ENCODE data around the gene MAP9. TPM values are rescaled to one million over a fixed set of nuclear protein-coding genes. Genes with fewer than 3 reads are reported as not detected.
A peak's percentile ranks its signal among the peaks of the same experiment; 100 is the strongest.
"Not testable (repeated sequence)": the region's sequence is repeated elsewhere in the genome, so short reads cannot be mapped to it uniquely, and the experiment has no call there.

Gene MAP9
- total and polyA plus RNA-seq, 8 donors: 2.7 to 10.1 (median 6.2) TPM

DNA sequence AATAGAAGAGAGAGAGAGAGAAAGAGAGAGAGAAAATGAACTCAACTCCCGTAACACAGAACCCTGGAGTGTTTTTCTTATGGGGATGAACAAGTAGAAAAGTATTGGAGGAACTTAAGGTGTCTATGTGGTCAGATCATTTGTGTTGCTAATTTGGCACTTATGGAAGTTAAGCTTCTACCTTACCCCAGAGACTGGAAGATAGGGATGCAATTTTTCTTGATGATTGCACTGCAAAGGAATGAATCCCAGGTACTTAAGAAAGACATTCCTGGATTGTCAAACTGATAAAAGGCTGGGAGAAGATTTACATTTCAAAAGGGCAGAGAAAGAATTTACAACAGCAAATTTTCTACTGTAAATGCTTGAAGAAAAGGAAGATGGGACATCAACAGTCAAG lies 57.2 kb downstream of the MAP9 start:
- TF ChIP-seq, protein P1, sequence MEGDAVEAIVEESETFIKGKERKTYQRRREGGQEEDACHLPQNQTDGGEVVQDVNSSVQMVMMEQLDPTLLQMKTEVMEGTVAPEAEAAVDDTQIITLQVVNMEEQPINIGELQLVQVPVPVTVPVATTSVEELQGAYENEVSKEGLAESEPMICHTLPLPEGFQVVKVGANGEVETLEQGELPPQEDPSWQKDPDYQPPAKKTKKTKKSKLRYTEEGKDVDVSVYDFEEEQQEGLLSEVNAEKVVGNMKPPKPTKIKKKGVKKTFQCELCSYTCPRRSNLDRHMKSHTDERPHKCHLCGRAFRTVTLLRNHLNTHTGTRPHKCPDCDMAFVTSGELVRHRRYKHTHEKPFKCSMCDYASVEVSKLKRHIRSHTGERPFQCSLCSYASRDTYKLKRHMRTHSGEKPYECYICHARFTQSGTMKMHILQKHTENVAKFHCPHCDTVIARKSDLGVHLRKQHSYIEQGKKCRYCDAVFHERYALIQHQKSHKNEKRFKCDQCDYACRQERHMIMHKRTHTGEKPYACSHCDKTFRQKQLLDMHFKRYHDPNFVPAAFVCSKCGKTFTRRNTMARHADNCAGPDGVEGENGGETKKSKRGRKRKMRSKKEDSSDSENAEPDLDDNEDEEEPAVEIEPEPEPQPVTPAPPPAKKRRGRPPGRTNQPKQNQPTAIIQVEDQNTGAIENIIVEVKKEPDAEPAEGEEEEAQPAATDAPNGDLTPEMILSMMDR (IDR thresholded peaks at IDR 0.05): no peak
- 56 to 62% methylated on average over 1 of the region's 1 CpG for WGBS, 2 donors
- Histone ChIP-seq H3K4me1 (no peaks in the 10 kb centered on the region), H3K27me3 (no peaks in the 10 kb centered on the region), H3K36me3 (no peaks in the 10 kb centered on the region), H3K4me3 (no peak overlapping the region), H3K9me3 (no peaks in the 10 kb centered on the region), H3K27ac (no peak overlapping the region)
- FAIRE-seq (no peak), DNase-seq (no peak), ATAC-seq (no peak)
- intact Hi-C loops (cut with DNase I): no loop called here

DNA sequence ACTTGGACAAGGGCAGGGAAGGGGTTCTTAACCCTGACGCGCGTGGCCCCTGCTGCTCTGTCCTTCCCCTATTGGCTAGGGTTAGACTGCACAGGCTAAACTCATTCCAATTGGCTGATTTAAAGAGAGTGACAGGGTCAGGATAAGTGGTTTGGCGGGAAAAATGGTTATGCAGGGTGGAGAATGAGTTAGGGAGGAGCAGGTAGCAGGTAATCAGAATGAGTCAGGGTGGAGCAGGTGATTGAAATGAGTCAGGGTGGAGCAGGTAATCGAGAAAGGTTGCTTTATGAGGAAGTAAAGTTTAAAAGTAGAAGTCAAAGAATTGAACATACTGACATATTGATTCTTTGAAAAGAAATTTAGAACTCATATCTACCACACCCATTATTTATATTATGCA lies 64.7 kb downstream of the MAP9 start:
- DNase-seq; H3K27ac ChIP-seq; intact Hi-C loops (cut with DNase I); H3K36me3 ChIP-seq; H3K9me3 ChIP-seq; H3K27me3 ChIP-seq; FAIRE-seq; H3K4me3 ChIP-seq; ATAC-seq; H3K4me1 ChIP-seq: not testable (repeated sequence)
- WGBS, 2 donors: 76 to 87% methylated on average over 5 of the region's 5 CpGs

DNA sequence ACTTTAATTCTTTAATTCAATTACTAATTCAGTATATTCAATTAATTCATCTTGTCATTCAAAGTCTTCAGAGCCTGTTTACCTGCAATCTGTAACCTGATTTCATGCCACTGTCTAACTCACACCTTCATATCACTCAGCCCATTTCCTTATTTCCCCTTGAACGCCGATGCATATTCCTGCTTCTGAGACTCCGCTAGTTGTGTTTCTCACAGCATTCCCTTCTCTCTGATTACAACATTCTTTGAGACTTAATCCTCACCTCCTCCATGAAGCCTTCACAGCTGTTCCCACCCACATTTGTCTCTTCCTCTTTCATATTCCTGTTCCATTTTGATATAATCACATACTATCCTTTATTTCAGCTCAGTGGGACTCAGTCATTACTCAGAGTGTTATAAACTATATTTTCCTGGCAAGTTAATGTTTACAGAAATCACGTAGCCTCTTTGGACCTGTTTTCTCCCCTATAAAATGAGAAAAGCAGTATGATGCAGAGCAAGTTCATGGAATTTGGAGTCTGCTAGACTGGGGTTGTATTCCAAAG lies 69.0 kb downstream of the MAP9 start:
- H3K4me1 ChIP-seq: no peaks in the 10 kb centered on the region
- TF ChIP-seq, protein P1 (IDR thresholded peaks at IDR 0.05): no peak
- H3K9me3 ChIP-seq: no peaks in the 10 kb centered on the region
- ATAC-seq (no peak), FAIRE-seq (no peak), DNase-seq (no peak)
- WGBS, 2 donors: 60 to 68% methylated on average over 4 of the region's 4 CpGs
- intact Hi-C loops (cut with DNase I): no loop called here
- H3K27me3 ChIP-seq: no peaks in the 10 kb centered on the region
- no peak overlapping the region for H3K27ac ChIP-seq
- no peaks in the 10 kb centered on the region for H3K36me3 ChIP-seq
- no peak overlapping the region for H3K4me3 ChIP-seq

DNA sequence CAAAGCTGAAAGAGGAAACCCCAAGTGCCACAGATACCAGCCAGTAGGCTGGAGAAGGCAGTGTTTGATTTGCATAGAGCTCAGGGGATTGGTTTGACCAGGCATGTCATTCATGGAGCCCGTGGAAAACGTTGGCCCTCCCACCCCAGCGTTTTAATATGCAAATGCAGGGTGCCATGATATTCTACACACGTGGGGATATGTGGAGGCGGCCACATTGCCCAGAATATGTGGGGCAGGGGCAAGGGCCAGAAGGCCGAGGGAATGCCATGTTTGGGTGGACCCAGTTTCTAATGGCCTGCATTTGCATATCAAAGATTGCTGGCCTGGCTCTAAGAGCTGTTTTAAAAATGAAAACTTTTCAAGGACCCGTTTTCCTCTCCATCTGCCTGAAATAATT lies 71.1 kb downstream of the MAP9 start:
- TF ChIP-seq, protein P1 (IDR thresholded peaks at IDR 0.05): no peak
- Histone ChIP-seq H3K4me1 (no peaks in the 10 kb centered on the region), H3K27me3 (no peaks in the 10 kb centered on the region), H3K4me3 (no peak overlapping the region), H3K36me3 (no peaks in the 10 kb centered on the region), H3K27ac (no peak overlapping the region), H3K9me3 (no peaks in the 10 kb centered on the region)
- WGBS, 2 donors: 53 to 60% methylated on average over 7 of the region's 7 CpGs
- no peak for DNase-seq
- no peak for FAIRE-seq
- ATAC-seq: no peak
- intact Hi-C loops (cut with DNase I): no loop called here

DNA sequence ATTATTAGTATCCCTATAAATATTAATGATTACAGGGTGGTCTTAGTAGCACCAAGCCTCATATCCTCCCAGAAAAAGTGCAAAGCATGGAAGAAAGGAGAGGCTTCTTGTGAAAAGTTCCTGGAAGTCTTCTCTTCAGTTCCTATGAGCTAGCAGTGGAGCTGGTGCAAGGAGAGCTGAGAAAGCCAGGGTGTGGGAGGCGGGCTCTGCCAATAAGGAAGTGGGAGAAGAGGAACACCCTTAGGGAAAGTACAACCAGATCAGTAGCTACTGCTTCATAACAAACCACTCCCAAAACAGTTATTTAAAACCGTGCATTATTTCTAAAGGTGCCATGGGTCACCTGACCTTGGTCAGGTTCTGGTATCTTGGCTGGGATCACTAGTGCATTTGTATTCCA lies 72.4 kb downstream of the MAP9 start:
- ATAC-seq (peak in 1 of 4 donors; percentile 36), DNase-seq (no peak), FAIRE-seq (no peak)
- no peaks in the 10 kb centered on the region for H3K9me3 ChIP-seq
- no peaks in the 10 kb centered on the region for H3K27me3 ChIP-seq
- H3K36me3 ChIP-seq: no peaks in the 10 kb centered on the region
- no peaks in the 10 kb centered on the region for H3K4me1 ChIP-seq
- intact Hi-C loops (cut with DNase I): no loop called here
- no peak overlapping the region for H3K27ac ChIP-seq
- 54 to 89% methylated on average over 2 of the region's 2 CpGs for WGBS, 2 donors
- TF ChIP-seq, protein P1 (IDR thresholded peaks at IDR 0.05): no peak
- no peak overlapping the region for H3K4me3 ChIP-seq

All from pancreas (tissue), 10 donors.